Omental fat pad (tissue), 4 donors: ENCODE results near the gene CSNK2A1. TPM values are rescaled to one million over a fixed set of nuclear protein-coding genes. Genes with fewer than 3 reads are reported as not detected.

Experiments used
- ATAC-seq: fragments of 150-250 bp; one replicate; pipeline ENCODE4 v1.9.1; 2016; ENCODE audit warnings: mild to moderate bottlenecking, moderate library complexity; ENCODE audit not compliant: low FRiP score
- DNase-seq: peaks from one replicate; pipeline ENCODE4 v3.0.0-alpha.2; 2019; ENCODE audit warnings: low spot score
- CTCF ChIP-seq, 3 donors: fragments of 450-650 bp; IDR thresholded peaks; one replicate each; pipeline ENCODE4 v1.5.1; 2016 to 2017; ENCODE audit warnings: antibody characterized with exemption in 3 of 3, mild to moderate bottlenecking in 3 of 3, moderate library complexity in 2 of 3
- total RNA-seq, 4 donors: library from RNA; depleted of rRNA; stranded (reverse); fragments of >200 nt; gene quantifications; one replicate each; pipeline ENCODE4 v1.1.0, GENCODE V29; 2016

Gene CSNK2A1
- total RNA-seq, 4 donors from 2014 or later: 67.3 to 94.8 (median 84.7) TPM

GRCh38 chr20:507761-508332 lies 35.7 kb downstream of the CSNK2A1 start:
- DNase-seq (no peak), ATAC-seq (no peak)
- TF ChIP-seq CTCF (IDR thresholded peaks at IDR 0.05): no peak

- no peak for TF ChIP-seq CTCF (IDR thresholded peaks at IDR 0.05)
- no peak for DNase-seq
- no peak for ATAC-seq
Observed at GRCh38 chr20:507006-507758, 36.4 kb downstream of the CSNK2A1 start.

GRCh38 chr20:504632-505075 lies 38.9 kb downstream of the CSNK2A1 start:
- ATAC-seq (no peak), DNase-seq (no peak)
- TF ChIP-seq CTCF (IDR thresholded peaks at IDR 0.05): no peak

GRCh38 chr20:503048-503737 lies 40.4 kb downstream of the CSNK2A1 start:
- no peak for TF ChIP-seq CTCF (IDR thresholded peaks at IDR 0.05)
- DNase-seq (no peak), ATAC-seq (no peak)

- no peak for ATAC-seq
- TF ChIP-seq CTCF (IDR thresholded peaks at IDR 0.05): no peak
- no peak for DNase-seq
Observed at GRCh38 chr20:497979-498378, 45.6 kb downstream of the CSNK2A1 start.

- TF ChIP-seq CTCF (IDR thresholded peaks at IDR 0.05): no peak
- DNase-seq (no peak), ATAC-seq (peak; percentile 28)
Observed at GRCh38 chr20:496126-496696, 47.4 kb downstream of the CSNK2A1 start.
